Muscle of back (tissue), 11 donors: ENCODE data around the gene SPRY4. TPM values are rescaled to one million over a fixed set of nuclear protein-coding genes. Genes with fewer than 3 reads are reported as not detected.
"Not testable (repeated sequence)": the region's sequence is repeated elsewhere in the genome, so short reads cannot be mapped to it uniquely, and the experiment has no call there.

Source experiments
- DNase-seq, 3 donors: peaks; one replicate each; pipeline versions ENCODE4 v3.0.0 to v3.0.0-alpha.2; 2013
- polyA plus RNA-seq, 10 donors: library from polyadenylated mRNA; unstranded; fragments of 120-200 nt; gene quantifications; one replicate each; pipeline ENCODE4 v1.2.1, GENCODE V29; 2013; ENCODE audit not compliant: insufficient read length in 10 of 10

The SPRY4 gene
- polyA plus RNA-seq, 10 donors: 41.2 to 72.3 (median 50.7) TPM

DNA sequence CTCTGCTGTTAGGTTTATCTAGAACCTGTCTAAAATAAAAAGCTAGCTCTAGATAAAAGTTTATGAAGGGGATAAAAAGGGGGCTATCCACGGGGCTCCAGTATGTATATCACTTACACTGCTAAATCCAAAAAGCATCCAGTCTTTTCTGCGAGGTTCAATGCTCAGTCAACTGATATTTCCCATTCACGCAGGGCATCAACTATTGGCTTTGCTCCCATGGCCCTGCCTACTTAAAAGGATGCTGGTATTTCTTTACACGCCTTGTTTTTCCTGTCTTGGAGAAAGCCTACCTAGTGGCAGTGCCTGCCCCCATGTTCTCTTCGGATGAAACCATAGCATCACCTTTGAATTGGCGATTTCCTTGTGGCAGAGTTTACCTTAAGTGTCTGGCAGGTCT lies 8.1 kb downstream of the SPRY4 start:
- DNase-seq: peak in 1 of 3 donors; percentile 38

GRCh38 chr5:142316051-142316450 lies 8.8 kb downstream of the SPRY4 start:
- peak in 2 of 3 donors; percentile 73 to 89 for DNase-seq

DNA sequence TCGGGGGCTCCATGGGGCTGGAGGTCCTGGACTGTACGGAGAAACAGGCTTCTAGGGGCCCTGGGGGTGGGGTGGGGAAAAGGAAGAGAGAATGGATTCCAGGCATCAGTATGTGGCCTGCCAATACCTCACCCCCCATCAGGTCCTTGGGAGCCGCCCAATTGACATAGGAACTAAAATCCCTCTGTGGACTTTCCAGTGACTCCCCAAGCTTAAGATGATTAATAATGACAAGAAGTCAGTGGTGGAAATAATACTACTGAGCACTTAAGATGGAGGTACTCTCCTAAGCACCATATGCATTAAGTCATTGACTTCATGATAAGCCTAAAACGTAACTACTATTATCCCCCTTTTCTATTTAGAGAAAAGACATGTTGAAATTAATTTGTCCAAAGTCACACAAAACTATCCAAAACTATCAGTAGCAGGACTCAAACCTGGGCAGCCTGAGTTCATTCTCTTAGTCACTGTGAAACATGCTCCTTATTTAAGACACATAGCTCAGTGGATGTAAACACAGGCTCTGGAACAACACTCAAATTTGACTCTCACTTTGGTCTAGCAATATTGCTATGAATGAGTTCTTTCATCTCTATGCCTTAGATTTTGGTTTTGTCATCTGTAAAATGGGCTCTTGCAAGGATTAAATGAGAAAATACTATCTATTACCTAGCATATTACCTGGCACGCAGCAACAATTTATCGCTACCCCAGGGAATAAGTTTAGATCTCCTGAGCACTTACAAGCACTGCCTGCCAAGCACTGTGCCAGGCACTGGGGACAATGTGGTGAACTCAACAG lies 9.5 kb downstream of the SPRY4 start:
- no peak for DNase-seq

DNA sequence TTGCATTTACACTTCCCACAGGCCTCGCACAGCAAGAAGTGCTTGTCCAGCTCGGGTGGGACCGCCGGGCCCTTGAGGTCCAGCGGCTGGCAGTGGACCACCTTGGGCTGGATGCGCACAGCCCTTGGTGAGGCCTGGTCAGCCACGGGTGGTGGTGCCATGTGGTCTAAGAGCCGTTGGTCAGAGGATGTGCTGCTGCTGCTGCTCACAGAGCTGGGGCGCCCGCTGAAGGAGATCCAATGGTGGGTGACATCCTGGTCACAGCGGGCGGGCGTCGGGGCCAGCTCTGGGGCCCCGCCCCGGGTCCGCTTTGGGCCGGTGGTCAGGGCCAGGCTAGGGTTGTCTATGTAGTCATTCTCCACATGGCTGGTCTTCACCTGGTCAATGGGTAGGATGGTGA lies 10.2 kb downstream of the SPRY4 start:
- DNase-seq: no peak

DNA sequence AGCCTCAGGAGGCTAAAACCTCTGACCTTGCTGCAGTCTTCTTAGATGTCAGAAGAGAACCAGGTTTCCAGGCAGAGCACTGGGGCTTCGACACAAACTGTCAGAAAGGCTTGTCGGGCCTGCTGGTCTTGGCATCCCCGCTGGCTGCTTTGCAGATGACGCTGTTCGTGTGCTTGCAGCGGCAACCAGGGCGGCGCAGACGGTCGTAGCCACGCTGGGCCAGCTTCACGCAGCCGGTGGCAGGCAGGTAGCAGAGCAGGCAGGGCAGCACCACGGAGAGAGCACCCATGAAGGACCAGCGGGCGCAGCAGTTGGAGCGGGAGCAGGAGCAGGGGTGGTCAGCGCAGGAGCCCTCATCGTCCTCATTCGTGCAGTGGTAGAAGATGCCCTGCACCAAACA lies 10.7 kb downstream of the SPRY4 start:
- peak in 1 of 3 donors; percentile 40 for DNase-seq

DNA sequence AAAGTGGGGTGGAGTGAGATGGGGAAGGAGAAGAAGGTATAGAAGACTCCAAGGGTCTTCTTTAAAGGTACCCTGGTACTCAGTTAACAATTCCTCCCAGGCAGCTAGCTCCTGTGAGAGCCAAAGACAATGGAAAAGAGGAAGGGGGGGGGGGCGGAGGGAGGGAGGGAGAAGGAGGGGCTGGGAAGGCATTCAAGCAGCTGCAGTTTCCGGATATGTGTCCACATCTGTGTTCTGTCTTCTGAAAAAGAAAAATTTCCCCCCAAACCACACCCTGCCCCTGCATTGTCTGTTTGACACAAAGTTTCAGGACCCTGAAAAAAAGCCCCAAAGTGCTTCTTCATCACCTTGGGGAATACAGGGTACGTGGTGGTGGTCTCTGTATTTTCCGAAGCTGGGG lies 11.1 kb downstream of the SPRY4 start:
- peak in 2 of 3 donors; percentile 80 to 89 for DNase-seq

DNA sequence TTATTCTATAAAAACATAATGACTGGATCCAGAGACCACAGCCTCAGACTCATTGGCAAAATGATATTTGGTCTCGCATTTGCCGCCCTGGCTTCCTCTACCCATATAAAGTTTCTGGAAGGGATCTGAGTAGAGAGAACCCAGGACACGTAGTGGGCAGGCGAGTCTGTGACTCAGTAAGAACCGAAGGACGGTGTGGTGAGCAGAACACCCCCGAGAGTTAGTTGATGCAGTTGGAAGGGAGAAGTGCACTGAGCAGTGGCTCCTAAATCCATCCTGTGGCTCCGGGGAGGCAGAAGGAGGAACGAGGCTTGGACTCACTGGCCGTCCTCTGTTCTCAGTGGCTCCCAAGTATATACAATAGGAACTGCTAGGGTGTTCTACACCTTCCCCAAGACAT lies 11.5 kb downstream of the SPRY4 start:
- no peak for DNase-seq

- DNase-seq: no peak
These were observed 12.4 kb downstream of the SPRY4 start for GRCh38 chr5:142312399-142312798.

- DNase-seq: no peak
These were observed 13.1 kb downstream of the SPRY4 start for GRCh38 chr5:142311725-142312124.

DNA sequence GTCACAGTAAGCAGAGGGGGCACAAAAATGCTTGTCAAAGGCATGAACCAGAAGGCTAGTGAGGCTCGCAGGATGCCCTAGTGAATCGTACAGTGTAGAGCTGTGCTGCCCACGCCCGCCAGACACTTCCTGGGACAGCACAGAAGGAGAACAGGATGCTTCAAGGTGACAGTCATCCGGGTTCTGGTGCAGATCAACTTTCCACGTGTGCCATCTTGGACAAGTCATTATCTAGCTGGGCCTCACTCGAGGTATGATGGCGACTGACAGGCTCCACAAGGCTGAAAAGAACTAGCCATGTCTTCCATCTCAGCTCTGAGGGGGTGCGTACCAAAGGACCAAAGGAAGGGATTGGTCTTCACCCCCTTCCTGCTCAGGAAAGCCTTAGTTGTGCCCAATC lies 14.0 kb downstream of the SPRY4 start:
- DNase-seq: no peak

DNA sequence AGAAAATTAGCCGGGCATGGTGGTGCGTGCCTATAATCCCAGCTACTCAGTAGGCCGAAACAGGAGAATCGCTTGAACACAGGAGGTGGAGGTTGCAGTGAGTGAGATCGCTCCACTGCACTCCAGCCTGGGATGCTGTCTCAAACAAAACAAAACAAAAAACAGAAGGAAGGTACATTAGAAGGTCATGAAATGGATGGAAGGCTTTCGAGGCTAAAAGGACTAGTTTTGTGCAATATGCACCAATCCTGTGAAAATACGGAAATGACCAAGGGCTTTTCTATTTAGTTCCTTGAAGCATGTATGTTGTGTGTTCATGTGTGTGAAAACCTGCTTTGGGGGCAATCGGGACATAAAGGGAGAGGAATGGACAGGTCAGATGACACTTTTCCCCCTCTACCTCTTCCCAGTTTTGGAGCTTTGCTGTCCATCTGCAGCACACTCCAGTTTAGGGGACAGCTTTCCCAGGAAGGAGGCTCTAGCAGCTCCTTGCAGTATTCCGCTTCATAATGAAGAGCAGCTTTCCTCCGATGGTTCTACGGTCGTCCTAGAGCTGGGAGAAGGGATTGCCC lies 15.0 kb downstream of the SPRY4 start:
- no peak for DNase-seq

GRCh38 chr5:142308358-142308757 lies 16.5 kb downstream of the SPRY4 start:
- DNase-seq: no peak

- DNase-seq: no peak
These were observed 17.5 kb downstream of the SPRY4 start for GRCh38 chr5:142307146-142307890.

GRCh38 chr5:142306077-142306502 lies 18.7 kb downstream of the SPRY4 start:
- DNase-seq: no peak

- no peak for DNase-seq
These were observed 19.6 kb downstream of the SPRY4 start for GRCh38 chr5:142305211-142305610.

DNA sequence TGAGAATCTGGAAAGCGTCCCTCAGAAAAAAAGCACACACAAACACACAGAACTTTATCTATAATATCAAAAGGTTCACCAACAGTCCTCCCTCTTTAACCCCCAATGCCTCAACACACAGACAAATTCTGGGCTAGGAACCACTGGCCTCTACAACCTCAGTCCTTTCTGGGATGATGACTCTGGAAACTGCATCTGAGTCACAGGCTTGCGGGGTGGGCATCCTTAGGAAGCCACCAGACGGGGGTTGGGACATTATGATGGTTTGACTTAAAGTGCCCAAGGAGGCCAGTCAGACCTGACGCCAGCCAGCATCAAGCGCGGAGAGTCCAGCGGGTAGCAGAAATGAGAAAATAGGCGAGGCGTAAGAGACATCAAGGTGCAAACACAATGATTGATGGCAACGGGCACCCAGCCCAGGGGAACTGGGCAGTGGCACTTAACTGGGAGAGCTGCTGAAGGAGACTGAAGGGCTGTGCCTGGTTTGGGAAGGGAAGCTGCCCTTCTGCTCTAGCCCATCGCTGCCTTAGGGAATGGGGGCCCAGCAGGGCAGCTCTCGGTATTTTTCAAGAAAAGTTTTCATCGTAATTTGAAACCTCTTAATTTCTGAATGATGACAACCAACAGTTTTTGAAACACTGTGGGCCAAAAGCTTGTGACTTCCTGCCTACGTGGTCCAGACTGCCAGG lies 20.7 kb downstream of the SPRY4 start:
- DNase-seq: no peak

GRCh38 chr5:142303565-142303964 lies 21.3 kb downstream of the SPRY4 start:
- peak in 1 of 3 donors; percentile 70 for DNase-seq

GRCh38 chr5:142301540-142301939 lies 23.3 kb downstream of the SPRY4 start:
- DNase-seq: no peak

DNA sequence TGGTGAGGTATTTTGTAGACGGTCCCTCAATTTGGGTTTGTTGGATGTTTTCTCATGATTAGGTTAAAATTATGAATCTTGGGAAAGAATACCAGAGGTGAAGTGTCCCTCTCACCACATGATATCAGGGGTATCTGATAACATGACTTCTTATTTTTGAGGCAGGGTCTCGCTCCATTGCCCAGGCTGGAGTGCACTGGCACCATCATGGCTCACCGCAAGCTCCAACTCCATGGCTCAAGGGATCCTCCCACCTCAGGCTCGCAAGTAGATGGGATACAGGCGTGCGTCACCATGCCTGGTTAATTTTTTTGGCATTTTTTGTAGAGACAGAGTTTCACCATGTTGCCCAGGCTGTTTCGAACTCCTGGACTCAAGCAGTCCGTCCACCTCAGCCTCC lies 24.1 kb downstream of the SPRY4 start:
- no peak for DNase-seq

GRCh38 chr5:142298789-142299188 lies 26.0 kb downstream of the SPRY4 start:
- no peak for DNase-seq

DNA sequence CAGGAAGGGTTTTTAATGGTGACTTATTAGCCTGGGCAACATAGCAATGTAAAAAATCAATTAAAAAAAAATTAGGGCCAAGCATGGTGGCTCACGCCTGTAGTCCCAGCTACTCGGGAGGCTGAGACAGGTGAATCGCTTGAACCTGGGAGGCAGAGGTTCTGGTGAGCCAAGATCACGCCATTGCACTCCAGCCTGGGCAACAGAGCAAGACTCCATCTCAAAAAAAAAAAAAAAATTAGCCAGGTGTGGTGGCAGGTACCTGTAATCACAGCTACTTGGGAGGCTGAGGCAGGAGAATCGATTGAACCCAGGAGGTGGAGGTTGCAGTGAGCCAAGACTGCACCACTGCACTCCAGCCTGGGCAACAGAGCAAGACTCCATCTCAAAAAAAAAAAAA lies 27.0 kb downstream of the SPRY4 start:
- DNase-seq: not testable (repeated sequence)

DNA sequence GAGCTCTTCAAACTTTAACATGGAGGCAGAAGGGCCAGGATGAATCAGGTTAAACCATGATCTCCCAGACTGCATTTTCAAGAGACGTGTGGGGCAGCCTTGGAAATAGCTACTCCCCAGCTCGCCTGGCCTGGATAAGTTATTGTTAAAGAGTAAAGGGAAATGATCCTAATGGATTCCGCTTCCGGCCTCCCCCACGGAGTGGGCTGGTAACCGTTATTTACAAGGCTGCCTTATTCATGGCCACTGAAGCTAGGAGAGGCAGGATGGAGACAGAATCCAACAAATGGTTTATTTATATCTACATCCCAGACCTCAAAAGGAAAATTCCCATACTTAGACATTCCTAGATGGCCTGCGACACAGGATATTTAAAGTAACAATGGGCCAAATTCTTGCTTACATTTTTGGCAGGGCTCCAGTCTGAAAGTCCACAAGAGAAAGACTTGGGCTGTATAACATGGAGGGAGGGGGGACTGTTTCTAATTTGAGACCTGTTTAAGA lies 27.9 kb downstream of the SPRY4 start:
- peak; percentile 81 to 92 (median 89) for DNase-seq
